Spleen (tissue), 11 donors: ENCODE measurements around the gene FOLR1. TPM values are rescaled to one million over a fixed set of nuclear protein-coding genes. Genes with fewer than 3 reads are reported as not detected.

Experiments used
- DNase-seq: peaks from one replicate; pipeline ENCODE4 v3.0.0-alpha.2; 2020
- H3K27ac ChIP-seq, 8 donors: fragments of 200-600 bp; sonication (generic) in 7 of 8; 1 replicate in 4 of 8; 2 replicates in 4 of 8; pipeline versions ENCODE4 v1.5.0 to v1.8.0; 2016 to 2021; ENCODE audit warnings: inconsistent platforms in 4 of 8, mild to moderate bottlenecking in 4 of 8, moderate library complexity in 1 of 8
- H3K27me3 ChIP-seq, 7 donors: fragments of 200-600 bp; sonication (generic) in 6 of 7; replicated peaks in 1 of 7; 1 replicate in 4 of 7; 2 replicates in 3 of 7; pipeline versions ENCODE4 v1.5.0 to v1.8.0; 2016 to 2021; ENCODE audit warnings: inconsistent platforms in 3 of 7, mild to moderate bottlenecking in 1 of 7
- H3K36me3 ChIP-seq, 6 donors: fragments of 200-600 bp; sonication (generic) in 5 of 6; 1 replicate in 4 of 6; 2 replicates in 2 of 6; pipeline versions ENCODE4 v1.5.0 to v1.8.0; 2016 to 2021; ENCODE audit warnings: inconsistent platforms in 2 of 6
- H3K4me1 ChIP-seq, 6 donors: fragments of 200-600 bp; sonication (generic) in 5 of 6; 1 replicate in 3 of 6; 2 replicates in 3 of 6; pipeline versions ENCODE4 v1.5.0 to v1.8.0; 2016 to 2021; ENCODE audit warnings: inconsistent platforms in 3 of 6
- H3K4me3 ChIP-seq, 8 donors: fragments of 200-600 bp; sonication (generic) in 7 of 8; 1 replicate in 4 of 8; 2 replicates in 4 of 8; pipeline versions ENCODE4 v1.5.0 to v1.8.0; 2016 to 2021; ENCODE audit warnings: inconsistent platforms in 4 of 8, mild to moderate bottlenecking in 4 of 8, moderate library complexity in 2 of 8
- H3K9me3 ChIP-seq, 8 donors: fragments of 200-600 bp; sonication (generic) in 7 of 8; 1 replicate in 4 of 8; 2 replicates in 4 of 8; pipeline versions ENCODE4 v1.5.0 to v1.8.0; 2016 to 2021; ENCODE audit warnings: inconsistent platforms in 4 of 8
- POLR2A ChIP-seq, 3 donors: fragments of 450-650 bp; IDR thresholded peaks; one replicate each; pipeline ENCODE4 v1.5.1; 2017; ENCODE audit warnings: antibody characterized with exemption in 3 of 3, mild to moderate bottlenecking in 1 of 3
- POLR2AphosphoS5 ChIP-seq, 3 donors: sonication (generic); formaldehyde crosslinking; IDR thresholded peaks; one replicate each; pipeline ENCODE4 v1.5.1; 2017; ENCODE audit warnings: antibody characterized with exemption in 3 of 3
- WGBS, 5 donors: extraction: QIAGEN DNeasy Blood & Tissue Kit in 3 of 5; methylation state at CpG; one replicate each; pipeline versions ENCODE4 v1.1.5 to v1.1.7; 2013 to 2018; 5-methylcytosine and 5-hydroxymethylcytosine counted together
- intact Hi-C: fragments of 100-400 bp; cut with DNase I; formaldehyde crosslinking; loops from one replicate; pipeline ENCODE4 v1.15.0; 2023; ENCODE audit warnings: low total_unique reads
- polyA plus RNA-seq, 3 donors: library from polyadenylated mRNA; stranded (reverse); fragments of 200-250 nt; gene quantifications; one replicate each; pipeline ENCODE4 v1.2.1, GENCODE V29; 2013
- total RNA-seq, 7 donors: library from RNA; depleted of rRNA in 3 of 7; stranded (reverse); fragments of >200 nt in 3 of 7; fragmentation: NEBNext Ultra II Directional in 4 of 7; extraction: Animal tissue kit (Norgen Biotek cat#: 25700) in 4 of 7; gene quantifications; one replicate each; pipeline versions ENCODE4 v1.1.0 to v1.2.1, GENCODE V29; 2016 to 2021
- TF ChIP-seq, protein P1 (sequence below), 11 experiments: fragments of 200-600 bp in 7 of 11; fragments of 450-650 bp in 4 of 11; sonication (generic) in 4 of 11; IDR thresholded peaks in 8 of 11; conservative IDR thresholded peaks in 3 of 11; 1 replicate in 7 of 11; 2 replicates in 4 of 11; pipeline versions ENCODE4 v1.4.0 to v1.8.0; 2016 to 2021; ENCODE audit warnings: antibody characterized with exemption in 11 of 11, inconsistent platforms in 4 of 11, mild to moderate bottlenecking in 1 of 11
- donor health status: healthy with polysubstance abuse.
- donor health status: DM: no; HTN: no; CAD: no; lungs with moderate emphysema.
- donor health status: DM: no; HTN: no; CAD: no.
- donor health status: Bipolar disorder and iron deficiency.
- donor health status: healthy.
- donor health status: DM: no; HTN: no; CAD: no.
- donor health status: DM: yes; HTN: yes; CAD: no.

Gene FOLR1
- total and polyA plus RNA-seq, 10 donors = 0.10 TPM; not detected in 9

DNA sequence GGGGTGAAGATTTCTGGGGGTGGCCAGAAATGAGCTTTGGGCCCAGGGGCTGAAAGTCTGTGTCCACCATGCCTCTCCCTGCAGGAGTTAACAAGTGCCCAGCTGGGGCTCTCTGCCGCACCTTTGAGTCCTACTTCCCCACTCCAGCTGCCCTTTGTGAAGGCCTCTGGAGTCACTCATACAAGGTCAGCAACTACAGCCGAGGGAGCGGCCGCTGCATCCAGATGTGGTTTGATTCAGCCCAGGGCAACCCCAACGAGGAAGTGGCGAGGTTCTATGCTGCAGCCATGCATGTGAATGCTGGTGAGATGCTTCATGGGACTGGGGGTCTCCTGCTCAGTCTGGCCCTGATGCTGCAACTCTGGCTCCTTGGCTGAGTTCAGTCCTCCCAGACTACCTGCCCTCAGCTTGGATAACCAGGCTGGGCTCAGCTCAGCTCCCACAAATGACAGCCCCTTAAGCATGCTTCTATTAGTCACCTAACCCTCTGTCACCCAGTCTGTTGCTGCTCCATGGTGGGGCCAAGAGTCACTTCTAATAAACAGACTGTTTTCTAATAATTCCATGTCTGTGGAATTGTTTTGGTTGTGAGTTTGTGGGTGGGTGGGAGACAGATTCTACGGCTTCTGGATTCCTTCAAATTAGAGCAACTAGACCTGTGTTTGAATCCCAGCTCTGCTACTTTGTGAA, 29.6 kb downstream of the FOLR1 start:
- peak overlapping the region in 4 of 8 donors; percentile 97 to 98 (median 98) for H3K27ac ChIP-seq
- TF ChIP-seq POLR2A (IDR thresholded peaks at IDR 0.05) (no peak), POLR2AphosphoS5 (IDR thresholded peaks at IDR 0.05) (no peak)
- TF ChIP-seq, protein P1, sequence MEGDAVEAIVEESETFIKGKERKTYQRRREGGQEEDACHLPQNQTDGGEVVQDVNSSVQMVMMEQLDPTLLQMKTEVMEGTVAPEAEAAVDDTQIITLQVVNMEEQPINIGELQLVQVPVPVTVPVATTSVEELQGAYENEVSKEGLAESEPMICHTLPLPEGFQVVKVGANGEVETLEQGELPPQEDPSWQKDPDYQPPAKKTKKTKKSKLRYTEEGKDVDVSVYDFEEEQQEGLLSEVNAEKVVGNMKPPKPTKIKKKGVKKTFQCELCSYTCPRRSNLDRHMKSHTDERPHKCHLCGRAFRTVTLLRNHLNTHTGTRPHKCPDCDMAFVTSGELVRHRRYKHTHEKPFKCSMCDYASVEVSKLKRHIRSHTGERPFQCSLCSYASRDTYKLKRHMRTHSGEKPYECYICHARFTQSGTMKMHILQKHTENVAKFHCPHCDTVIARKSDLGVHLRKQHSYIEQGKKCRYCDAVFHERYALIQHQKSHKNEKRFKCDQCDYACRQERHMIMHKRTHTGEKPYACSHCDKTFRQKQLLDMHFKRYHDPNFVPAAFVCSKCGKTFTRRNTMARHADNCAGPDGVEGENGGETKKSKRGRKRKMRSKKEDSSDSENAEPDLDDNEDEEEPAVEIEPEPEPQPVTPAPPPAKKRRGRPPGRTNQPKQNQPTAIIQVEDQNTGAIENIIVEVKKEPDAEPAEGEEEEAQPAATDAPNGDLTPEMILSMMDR (IDR thresholded peaks at IDR 0.05 in 8 of 11, conservative IDR thresholded peaks at IDR 0.05 in 3 of 11) = no peak
- intact Hi-C loops = no loop called here
- H3K36me3 ChIP-seq = peaks cover 0 to 3% (median 0%) of the 10 kb centered on the region in 6 donors
- DNase-seq = peak; percentile 81
- peak overlapping the region in 1 of 8 donors; percentile 50 for H3K4me3 ChIP-seq
- H3K27me3 ChIP-seq = peaks cover 0 to 6% (median 0%) of the 10 kb centered on the region in 7 donors
- WGBS, 5 donors = 27 to 48% (median 43%) methylated on average over 7 of the region's 7 CpGs
- H3K4me1 ChIP-seq = peaks cover 14 to 64% (median 44%) of the 10 kb centered on the region in 6 donors
- H3K9me3 ChIP-seq = no peaks in the 10 kb centered on the region

DNA sequence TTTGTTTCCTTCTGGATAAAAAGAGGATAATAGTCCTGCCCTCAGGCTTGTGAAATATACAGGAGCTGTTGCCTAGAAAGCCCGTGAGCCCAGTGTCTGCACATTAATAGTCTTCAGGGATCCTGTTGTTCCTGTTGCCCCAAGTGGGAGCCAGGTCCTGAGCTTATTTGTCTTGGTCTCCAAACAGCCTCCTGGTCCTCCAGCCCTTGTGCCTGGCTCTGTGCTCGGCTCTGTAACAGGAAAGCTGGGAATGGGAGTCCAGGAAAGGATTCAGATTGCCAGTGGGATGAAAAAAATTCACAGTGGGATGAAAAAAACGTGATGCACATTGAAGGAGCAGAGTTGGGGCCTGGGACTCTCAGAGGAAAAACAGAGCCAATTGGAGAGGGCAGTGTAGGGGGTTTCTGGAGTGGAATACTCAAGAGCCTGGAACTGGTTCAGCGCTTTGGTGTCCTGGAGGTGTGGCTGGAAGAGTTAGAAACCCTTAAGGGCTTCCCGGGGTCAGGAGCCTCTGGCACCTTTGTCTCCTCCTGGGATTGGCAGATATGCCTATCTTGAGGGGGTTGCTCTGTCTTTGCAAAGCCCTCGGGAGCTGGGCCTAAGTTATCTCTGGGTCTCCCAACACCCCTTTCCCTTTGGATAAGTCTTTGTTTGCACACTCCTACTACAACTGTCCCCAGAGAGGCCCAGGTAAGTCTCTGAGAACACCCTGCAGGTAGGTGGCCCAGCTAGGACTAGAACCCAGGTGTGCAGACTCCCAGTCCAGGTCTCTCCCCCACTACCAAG, 30.4 kb downstream of the FOLR1 start:
- H3K4me3 ChIP-seq = peak overlapping the region; percentile 73 to 97 (median 81)
- no peaks in the 10 kb centered on the region for H3K9me3 ChIP-seq
- H3K36me3 ChIP-seq = peaks cover 0 to 11% (median 0%) of the 10 kb centered on the region in 6 donors
- H3K4me1 ChIP-seq = peaks cover 14 to 66% (median 48%) of the 10 kb centered on the region in 6 donors
- H3K27me3 ChIP-seq = peaks cover 0 to 6% (median 0%) of the 10 kb centered on the region in 7 donors
- TF ChIP-seq, protein P1 (IDR thresholded peaks at IDR 0.05 in 8 of 11, conservative IDR thresholded peaks at IDR 0.05 in 3 of 11) = no peak
- TF ChIP-seq POLR2AphosphoS5 (IDR thresholded peaks at IDR 0.05) (no peak), POLR2A (IDR thresholded peaks at IDR 0.05) (no peak)
- WGBS, 5 donors = 70 to 80% (median 73%) methylated on average over 6 of the region's 6 CpGs
- peak; percentile 72 for DNase-seq
- intact Hi-C loops = no loop called here
- H3K27ac ChIP-seq = peak overlapping the region; percentile 95 to 98 (median 97)

DNA sequence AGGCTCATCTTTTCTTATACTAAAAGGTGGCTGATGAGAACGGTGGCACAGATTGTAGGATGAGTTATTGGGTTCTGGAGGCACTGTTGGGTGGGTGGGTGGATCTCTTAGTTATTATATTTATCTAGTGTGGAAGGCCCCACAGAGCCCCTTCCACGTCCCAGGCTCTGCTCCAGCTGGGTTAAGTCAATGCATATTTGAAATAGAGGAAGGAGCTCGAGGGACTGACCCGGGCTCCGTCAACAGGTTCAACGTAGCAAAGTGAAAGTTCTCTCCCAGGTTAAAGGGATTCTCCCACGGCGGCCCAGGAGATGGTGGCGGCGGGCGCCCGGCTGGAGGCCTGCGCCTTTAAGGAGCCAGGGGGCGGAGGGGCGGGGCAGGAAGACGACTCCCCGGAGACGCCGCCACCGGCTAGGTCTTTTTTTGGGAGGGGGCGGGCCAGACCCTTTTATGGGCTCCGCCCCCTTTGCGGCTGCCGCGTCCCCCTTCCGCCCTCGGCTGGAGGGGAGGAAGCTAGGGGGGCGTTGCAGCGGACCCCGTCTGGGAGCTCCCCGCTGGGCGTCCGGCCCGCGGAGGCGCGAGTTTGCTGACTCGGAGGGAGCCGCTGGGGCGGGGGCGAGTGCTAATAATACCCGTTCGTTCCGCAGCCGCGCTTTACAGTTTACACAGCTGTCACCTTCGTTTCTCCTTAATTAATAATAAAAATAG, 31.1 kb downstream of the FOLR1 start:
- 0 to 1% (median 0%) methylated on average over 20 to 47 of the region's 47 CpGs for WGBS, 5 donors
- TF ChIP-seq POLR2A (IDR thresholded peaks at IDR 0.05) (peak in 2 of 3 donors; percentile 27 to 55), POLR2AphosphoS5 (IDR thresholded peaks at IDR 0.05) (peak; percentile 88 to 94 (median 90))
- TF ChIP-seq, protein P1 (IDR thresholded peaks at IDR 0.05 in 8 of 11, conservative IDR thresholded peaks at IDR 0.05 in 3 of 11) = peak; percentile 8 to 82 (median 65)
- H3K27ac ChIP-seq = peak overlapping the region; percentile 95 to 98 (median 97)

More for the DNA sequence above, 31.1 kb downstream of the FOLR1 start:
- Histone ChIP-seq H3K9me3 (no peaks in the 10 kb centered on the region), H3K36me3 (peaks cover 0 to 19% (median under 1%) of the 10 kb centered on the region in 6 donors), H3K4me1 (peaks cover 14 to 66% (median 44%) of the 10 kb centered on the region in 6 donors), H3K4me3 (peak overlapping the region; percentile 73 to 97 (median 81)), H3K27me3 (peaks cover 0 to 5% (median 0%) of the 10 kb centered on the region in 7 donors)
- intact Hi-C loops = no loop called here
- DNase-seq = peak; percentile 98
